B cell (primary cell): ENCODE results near the gene SATB2. TPM values are rescaled to one million over a fixed set of nuclear protein-coding genes. Genes with fewer than 3 reads are reported as not detected.

Source experiments
- ATAC-seq: fragments of 200-7000 bp; cut with Tn5 transposase; one replicate; pipeline ENCODE4 v1.10.0; 2021; ENCODE audit warnings: low read depth, mild to moderate bottlenecking, moderate number of reproducible peaks, moderate library complexity
- CTCF ChIA-PET: fragments of 350-600 bp; sonication (Branson Sonifier 250); formaldehyde crosslinking; loops from one replicate; lab custom pipeline; 2021; ENCODE audit warnings: antibody characterized with exemption, inconsistent platforms; lab: Charles Lee
- POLR2A ChIA-PET: fragments of 350-600 bp; sonication (Branson Sonifier 250); formaldehyde crosslinking; loops from one replicate; lab custom pipeline; 2021; ENCODE audit warnings: antibody characterized with exemption; lab: Charles Lee
- DNase-seq: peaks from one replicate; pipeline ENCODE4 v3.0.0; 2013
- H2AFZ ChIP-seq: 2 replicates; pipeline ENCODE4 v1.6.1; 2012; ENCODE audit warnings: mild to moderate bottlenecking, low read depth, low read length; ENCODE audit not compliant: insufficient read depth, poor library complexity, severe bottlenecking
- H3K27ac ChIP-seq, 2 donors: 1 replicate in 1 of 2; 2 replicates in 1 of 2; pipeline ENCODE4 v1.5.1; 2012 to 2013; ENCODE audit warnings: low read length in 2 of 2, mild to moderate bottlenecking in 2 of 2, moderate library complexity in 1 of 2
- H3K27me3 ChIP-seq, 4 experiments: fragments of 200-600 bp in 1 of 4; sonication (generic) in 1 of 4; replicated peaks in 1 of 4; 1 replicate in 2 of 4; 2 replicates in 2 of 4; pipeline versions ENCODE4 v1.6.1 to v1.7.0; 2013 to 2016; ENCODE audit warnings: low read length in 3 of 4, mild to moderate bottlenecking in 2 of 4, mixed read lengths in 1 of 4, moderate library complexity in 1 of 4; ENCODE audit not compliant: insufficient read depth in 4 of 4, control insufficient read depth in 3 of 4; ENCODE audit errors: control extremely low read depth in 1 of 4
- H3K36me3 ChIP-seq, 2 experiments: replicated peaks in 1 of 2; 1 replicate in 1 of 2; 2 replicates in 1 of 2; pipeline versions ENCODE4 v1.6.1 to v1.7.1; 2013; ENCODE audit warnings: low read length in 1 of 2; ENCODE audit not compliant: insufficient read depth in 2 of 2, control insufficient read depth in 1 of 2; ENCODE audit errors: control extremely low read depth in 1 of 2, extremely low read depth in 1 of 2
- H3K4me1 ChIP-seq, 2 donors: fragments of 200-600 bp in 1 of 2; sonication (generic) in 1 of 2; 1 replicate in 1 of 2; 2 replicates in 1 of 2; pipeline versions ENCODE4 v1.5.1 to v1.6.1; 2013 to 2017; ENCODE audit warnings: low read length in 2 of 2; ENCODE audit not compliant: control insufficient read depth in 2 of 2, insufficient read depth in 2 of 2
- H3K4me2 ChIP-seq: replicated peaks from 2 replicates; pipeline ENCODE3; 2012; ENCODE audit warnings: mild to moderate bottlenecking, low read depth, low read length; ENCODE audit not compliant: poor library complexity, severe bottlenecking
- H3K4me3 ChIP-seq, 5 experiments: fragments of 200-600 bp in 1 of 5; sonication (generic) in 1 of 5; 1 replicate in 3 of 5; 2 replicates in 2 of 5; pipeline versions ENCODE4 v1.5.1 to v1.7.0; 2011 to 2016; ENCODE audit warnings: low read length in 4 of 5, mild to moderate bottlenecking in 4 of 5, low read depth in 2 of 5, control low read depth in 1 of 5, moderate library complexity in 1 of 5; ENCODE audit not compliant: insufficient read depth in 1 of 5; ENCODE audit errors: control extremely low read depth in 1 of 5, extremely low read depth in 1 of 5
- H3K79me2 ChIP-seq: fragments of 200-600 bp; sonication (generic); one replicate; pipeline ENCODE4 v1.6.0; 2016; ENCODE audit warnings: low read length; ENCODE audit not compliant: control insufficient read depth, insufficient read depth
- H3K9ac ChIP-seq: fragments of 200-600 bp; sonication (generic); 2 replicates; pipeline ENCODE4 v1.6.1; 2017; ENCODE audit warnings: mild to moderate bottlenecking, low read length, moderate library complexity
- H3K9me3 ChIP-seq, 3 donors: one replicate each; pipeline versions ENCODE4 v1.6.1 to v1.7.1; 2013; ENCODE audit warnings: low read length in 2 of 3; ENCODE audit not compliant: control insufficient read depth in 2 of 3, insufficient read depth in 1 of 3; ENCODE audit errors: control extremely low read depth in 1 of 3
- H4K20me1 ChIP-seq: 2 replicates; pipeline ENCODE4 v1.6.0; 2012; ENCODE audit warnings: mild to moderate bottlenecking, low read length; ENCODE audit not compliant: insufficient read depth, control insufficient read depth, poor library complexity, severe bottlenecking
- H3K27ac Mint-ChIP-seq: one replicate; pipeline ENCODE4 v1.8.0; 2021; ENCODE audit warnings: mixed read lengths
- H3K27me3 Mint-ChIP-seq: one replicate; pipeline ENCODE4 v1.8.0; 2021; ENCODE audit warnings: mixed read lengths
- H3K4me1 Mint-ChIP-seq: one replicate; pipeline ENCODE4 v1.8.0; 2021; ENCODE audit warnings: mixed read lengths
- H3K4me3 Mint-ChIP-seq: one replicate; pipeline ENCODE4 v1.8.0; 2021; ENCODE audit warnings: mixed read lengths
- H3K9me3 Mint-ChIP-seq: one replicate; pipeline ENCODE4 v1.8.0; 2022; ENCODE audit warnings: mixed read lengths; ENCODE audit not compliant: insufficient read depth
- CTCF ChIP-seq: fragments of 200-600 bp; IDR thresholded peaks from one replicate; pipeline ENCODE4 v1.8.0; 2022; ENCODE audit warnings: antibody characterized with exemption, mild to moderate bottlenecking
- EZH2 ChIP-seq: IDR thresholded peaks from 2 replicates; pipeline ENCODE4 v1.6.1; 2012; ENCODE audit warnings: borderline replicate concordance, low read depth, mild to moderate bottlenecking, moderate library complexity, low read length; ENCODE audit not compliant: insufficient read depth, poor library complexity, severe bottlenecking
- WGBS: methylation state at CpG from one replicate; pipeline ENCODE4 v1.1.5; 2013; ENCODE audit warnings: missing lambda C conversion rate; ENCODE audit not compliant: insufficient coverage; 5-methylcytosine and 5-hydroxymethylcytosine counted together
- intact Hi-C: fragments of 100-400 bp; cut with micrococcal nuclease; formaldehyde crosslinking; loops from one replicate; pipeline ENCODE4 v1.10.0; 2022
- polyA plus RNA-seq: library from polyadenylated mRNA; depleted of rRNA; stranded (reverse); fragments of >200 nt; gene quantifications from 2 replicates; pipeline ENCODE4 v1.2.3, GENCODE V29; 2012
- total RNA-seq, 2 donors: library from RNA; stranded (reverse); fragments of 120-200 nt in 1 of 2; gene quantifications; 1 replicate in 1 of 2; 2 replicates in 1 of 2; pipeline versions ENCODE4 v1.2.3 to v1.2.4, GENCODE V29; 2013 to 2022

SATB2 gene
- total and polyA plus RNA-seq, 2 donors (not counting 1 experiment from before 2014, with no cell fraction given), result 0.13 to 0.49 TPM

GRCh38 chr2:199382091-199382490 lies 75.6 kb downstream of the SATB2 start:
- intact Hi-C loops, result no loop called here
- ChIA-PET CTCF (no interaction called here), POLR2A (no interaction called here)
- WGBS, result 3% methylated on average over 6 of the region's 6 CpGs
- Mint-ChIP-seq H3K9me3 (no peaks in the 10 kb centered on the region), H3K27ac (no peak overlapping the region), H3K27me3 (peaks cover 17% of the 10 kb centered on the region), H3K4me3 (no peak overlapping the region), H3K4me1 (no peaks in the 10 kb centered on the region)
- Histone ChIP-seq H2AFZ (no peak overlapping the region), H4K20me1 (no peaks in the 10 kb centered on the region), H3K27me3 (peaks cover 0 to 3% (median 0%) of the 10 kb centered on the region in 4 experiments), H3K4me3 (no peak overlapping the region), H3K79me2 (no peaks in the 10 kb centered on the region), H3K27ac (no peak overlapping the region), H3K4me1 (no peaks in the 10 kb centered on the region), H3K9me3 (no peaks in the 10 kb centered on the region), H3K4me2 (no peak overlapping the region), H3K9ac (no peak overlapping the region), H3K36me3 (no peaks in the 10 kb centered on the region)
- no peak for DNase-seq
- no peak for ATAC-seq
- TF ChIP-seq EZH2 (no peak), CTCF (no peak)

GRCh38 chr2:199381531-199381930 lies 76.2 kb downstream of the SATB2 start:
- Histone ChIP-seq H3K4me3 (no peak overlapping the region), H3K9ac (no peak overlapping the region), H3K4me1 (no peaks in the 10 kb centered on the region), H4K20me1 (no peaks in the 10 kb centered on the region), H3K79me2 (no peaks in the 10 kb centered on the region), H3K9me3 (no peaks in the 10 kb centered on the region), H3K27me3 (peaks cover 0 to 3% (median 0%) of the 10 kb centered on the region in 4 experiments), H3K27ac (no peak overlapping the region), H3K4me2 (no peak overlapping the region), H2AFZ (no peak overlapping the region), H3K36me3 (no peaks in the 10 kb centered on the region)
- no peak for ATAC-seq
- intact Hi-C loops, result no loop called here
- Mint-ChIP-seq H3K27ac (no peak overlapping the region), H3K9me3 (no peaks in the 10 kb centered on the region), H3K4me3 (no peak overlapping the region), H3K4me1 (no peaks in the 10 kb centered on the region), H3K27me3 (peaks cover 15% of the 10 kb centered on the region)
- WGBS, result no CpG with 5 or more reads among the region's 6 CpGs
- DNase-seq, result no peak
- POLR2A ChIA-PET, result no interaction called here
- TF ChIP-seq EZH2 (no peak), CTCF (no peak)
- CTCF ChIA-PET, result no interaction called here
